Measurements from ENCODE around the gene C9orf43. TPM values are rescaled to one million over a fixed set of nuclear protein-coding genes. Genes with fewer than 3 reads are reported as not detected.
A peak's percentile ranks its signal among the peaks of the same experiment; 100 is the strongest.

Gene C9orf43
- total and polyA plus RNA-seq, 9 of the 15 experiments (the other 6 are each of a cell fraction or from before 2014, with no cell fraction given): 0.21 to 0.58 (median 0.33) TPM

- TF ChIP-seq FOXM1 (IDR thresholded peaks at IDR 0.05; ENCODE audit: low read depth): peak; percentile 93
- no peak for TF ChIP-seq FOXM1 (CRISPR knock-in tag; IDR thresholded peaks at IDR 0.05; ENCODE audit: low read depth)
- no peak for TF ChIP-seq GTF2F1 (IDR thresholded peaks at IDR 0.05; ENCODE audit: low read depth, low read length)
- TF ChIP-seq DLX4 (CRISPR knock-in tag; IDR thresholded peaks at IDR 0.05): no peak
- peak; percentile 16 to 86; a peak in 2 of 4 replicates for TF ChIP-seq ARNT (IDR thresholded peaks at IDR 0.05)
- TF ChIP-seq U2AF1 (optimal IDR thresholded peaks at IDR 0.05; ENCODE audit: low read depth, low read length): no peak
- no peak for TF ChIP-seq RBM14 (IDR thresholded peaks at IDR 0.05; ENCODE audit: borderline replicate concordance, insufficient read depth, low read depth, low read length)
- TF ChIP-seq SP1 (CRISPR knock-in tag; IDR thresholded peaks at IDR 0.05): 0 out of 2 replicates have a peak, but pooled peaks have one; percentile 32
- TF ChIP-seq HSF4 (CRISPR knock-in tag; IDR thresholded peaks at IDR 0.05; ENCODE audit: borderline replicate concordance): no peak
- TF ChIP-seq NONO (IDR thresholded peaks at IDR 0.05; ENCODE audit: low read depth in 2 of 2, low read length in 1 of 2): peak in 1 of 2 experiments; percentile 70; a peak in 1 of 4 replicates
- no peak for TF ChIP-seq RBBP5 (IDR thresholded peaks at IDR 0.05; ENCODE audit: borderline replicate concordance, insufficient read depth, low read length, poor library complexity, severe bottlenecking)
- TF ChIP-seq UBTF (IDR thresholded peaks at IDR 0.05; ENCODE audit: borderline replicate concordance in 1 of 2, low read depth in 2 of 2, low read length in 2 of 2): no peak
- TF ChIP-seq NR0B1 (IDR thresholded peaks at IDR 0.05; ENCODE audit: partially characterized antibody): no peak
- no peak for TF ChIP-seq CTCF (IDR thresholded peaks at IDR 0.05 in 2 of 3, conservative IDR thresholded peaks at IDR 0.05 in 1 of 3; ENCODE audit: insufficient read depth in 2 of 3, low read depth in 1 of 3, low read length in 3 of 3)
- TF ChIP-seq CTCFL (IDR thresholded peaks at IDR 0.05; ENCODE audit: borderline replicate concordance, insufficient read depth, low read depth, low read length, poor library complexity, severe bottlenecking): no peak
- TF ChIP-seq MAZ (CRISPR knock-in tag; conservative IDR thresholded peaks at IDR 0.05 in 1 of 2, IDR thresholded peaks at IDR 0.05 in 1 of 2): peak in 1 of 2 experiments; percentile 19; a peak in 1 of 4 replicates
Observed at GRCh38 chr9:113368982-113369854, 41.3 kb upstream of the C9orf43 start (continued).
